RCC 7860 (cell line): ENCODE results near the gene GRIN2C.
"Not testable (repeated sequence)": the region's sequence is repeated elsewhere in the genome, so short reads cannot be mapped to it uniquely, and the experiment has no call there.

Experiments
- DNase-seq: peaks from one replicate; pipeline ENCODE4 v3.0.0-alpha.2; 2015; ENCODE audit warnings: low spot score
- FAIRE-seq: peaks from 2 replicates; lab custom pipeline; 2012; peaks lifted over from hg19 to GRCh38; lab: Jason Lieb, UNC

The GRIN2C gene

DNA sequence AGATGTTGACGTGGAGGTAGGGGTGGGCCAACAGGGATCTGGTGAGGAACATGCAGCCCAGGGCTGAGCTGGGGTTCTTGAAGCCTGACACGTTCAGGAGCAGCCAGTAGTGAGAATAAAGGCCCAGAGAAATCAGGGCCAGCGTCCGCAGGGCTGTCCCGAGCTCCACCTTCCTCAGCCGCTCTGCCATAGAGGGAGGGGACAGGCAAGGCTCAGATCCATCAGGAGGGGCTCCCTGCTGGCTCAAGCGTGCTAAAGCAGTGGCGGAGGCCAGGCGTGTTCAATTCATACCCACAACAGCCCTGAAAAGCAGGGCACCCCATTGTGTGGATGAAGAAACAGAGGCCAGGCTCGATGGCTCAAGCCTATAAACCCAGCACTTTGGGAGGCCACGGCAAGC lies 21.4 kb upstream of the GRIN2C start:
- DNase-seq (no peak), FAIRE-seq (no peak)

DNA sequence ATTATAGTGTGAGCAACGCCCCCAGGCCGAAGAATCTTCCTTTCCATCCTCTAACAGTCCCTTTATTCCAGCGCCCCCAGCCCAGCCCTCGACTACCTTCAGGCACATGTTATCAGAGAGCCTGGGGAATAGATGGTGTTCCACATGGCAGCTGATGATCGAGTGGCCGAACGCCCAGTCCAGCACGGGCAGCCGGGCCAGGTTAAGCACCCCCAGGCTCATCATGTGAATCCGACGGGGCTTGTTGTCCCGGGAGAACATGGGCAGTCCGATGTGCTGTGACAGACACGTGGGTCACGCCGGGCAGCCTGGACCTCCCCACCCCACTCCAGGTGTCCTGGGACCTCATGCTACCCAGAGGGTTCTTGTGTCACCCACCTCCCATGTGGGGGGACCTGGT lies 19.6 kb upstream of the GRIN2C start:
- no peak for FAIRE-seq
- DNase-seq: no peak

DNA sequence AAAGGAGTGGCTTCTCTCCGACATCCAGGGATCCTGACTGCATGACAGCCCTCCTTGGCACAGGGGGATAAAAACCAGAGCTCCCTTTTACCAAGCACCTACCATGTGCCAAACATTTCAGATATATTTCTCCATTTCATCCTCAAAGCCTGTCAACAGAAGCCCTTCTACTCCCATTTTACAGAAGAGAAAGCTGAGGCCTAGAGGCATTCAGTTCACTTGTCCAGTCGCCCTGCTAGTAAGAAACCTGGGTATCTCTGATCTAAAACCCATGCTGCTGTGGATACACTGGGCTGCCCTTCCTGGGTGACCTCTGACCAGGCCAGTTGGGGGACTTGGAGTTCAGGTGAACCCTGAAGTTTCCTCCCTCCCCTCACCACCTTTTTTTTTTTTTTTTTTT lies 19.0 kb upstream of the GRIN2C start:
- FAIRE-seq: no peak
- no peak for DNase-seq

DNA sequence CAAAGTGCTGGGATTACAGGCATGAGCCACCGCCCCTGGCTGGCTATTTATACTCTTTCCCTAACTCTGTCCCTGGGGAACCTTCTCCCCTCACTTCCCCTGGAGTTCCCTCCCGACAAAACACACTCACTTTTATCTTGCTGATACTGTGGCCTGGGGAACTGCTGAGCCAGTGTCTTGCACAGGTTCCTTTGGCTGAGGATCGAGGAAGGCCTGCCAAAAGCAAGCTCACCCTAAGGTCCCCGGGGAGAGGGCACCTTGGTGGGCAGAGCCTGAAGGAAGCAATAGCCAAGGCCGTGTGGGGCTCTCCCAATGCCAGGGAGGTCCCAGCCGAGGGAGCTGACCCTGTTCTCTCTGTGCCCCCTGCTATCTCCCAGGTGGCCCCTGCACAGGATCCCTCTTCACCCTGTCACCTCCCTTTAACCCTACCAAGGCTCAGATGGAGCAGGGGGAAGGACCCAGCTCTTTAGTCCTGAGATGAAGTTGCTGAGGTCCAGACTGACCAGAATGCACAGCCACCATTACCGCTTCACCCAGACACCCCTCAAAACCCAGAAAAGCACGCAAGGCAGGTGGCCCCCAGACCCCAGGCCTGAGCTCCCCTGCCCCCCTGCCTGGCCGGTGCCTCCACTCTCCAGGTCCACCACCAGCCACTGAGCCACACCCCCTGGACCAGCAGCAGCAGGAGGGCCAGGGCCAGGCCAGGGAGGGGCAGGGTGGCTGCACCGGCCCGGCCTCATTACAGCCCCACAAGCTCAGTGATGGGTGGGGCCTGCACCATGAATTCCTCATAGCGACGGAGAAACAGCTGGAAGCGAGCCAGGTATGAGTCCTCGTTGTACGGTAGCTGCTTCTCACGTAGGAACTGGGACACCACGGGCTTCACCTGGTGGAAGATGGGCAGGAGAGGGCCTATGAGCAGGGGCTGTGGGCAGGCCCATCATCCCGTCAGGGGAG lies 18.2 kb upstream of the GRIN2C start:
- no peak for DNase-seq
- no peak for FAIRE-seq

DNA sequence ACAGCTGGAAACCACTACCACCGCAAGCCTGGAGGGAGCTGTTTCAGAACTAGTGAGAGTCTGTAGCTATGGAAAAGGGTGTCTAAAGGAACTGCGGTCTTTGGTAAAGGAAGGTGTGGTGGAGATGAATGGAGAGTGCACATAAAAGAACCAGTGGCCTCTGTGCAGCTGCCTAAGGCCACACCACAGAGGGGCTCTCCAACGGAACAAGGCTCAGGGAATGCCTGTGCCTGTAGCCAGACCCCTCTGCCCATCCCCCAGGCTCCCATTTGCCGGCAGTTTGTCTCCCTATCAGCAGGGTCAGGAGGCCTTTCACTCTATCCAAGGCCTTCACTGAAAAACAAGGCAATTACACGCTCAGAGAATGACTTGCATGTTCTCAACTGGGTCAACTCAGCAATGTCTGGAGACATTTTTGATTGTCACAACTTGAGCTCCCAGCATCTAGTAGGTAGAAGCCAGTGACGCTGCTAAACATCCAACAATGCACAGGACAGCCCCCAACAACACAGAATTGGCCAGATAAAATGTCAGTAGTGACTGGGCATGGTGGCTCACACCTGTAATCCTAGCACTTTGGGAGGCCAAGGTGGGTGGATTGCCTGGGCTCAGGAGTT lies 16.4 kb upstream of the GRIN2C start:
- DNase-seq (no peak), FAIRE-seq (no peak)

DNA sequence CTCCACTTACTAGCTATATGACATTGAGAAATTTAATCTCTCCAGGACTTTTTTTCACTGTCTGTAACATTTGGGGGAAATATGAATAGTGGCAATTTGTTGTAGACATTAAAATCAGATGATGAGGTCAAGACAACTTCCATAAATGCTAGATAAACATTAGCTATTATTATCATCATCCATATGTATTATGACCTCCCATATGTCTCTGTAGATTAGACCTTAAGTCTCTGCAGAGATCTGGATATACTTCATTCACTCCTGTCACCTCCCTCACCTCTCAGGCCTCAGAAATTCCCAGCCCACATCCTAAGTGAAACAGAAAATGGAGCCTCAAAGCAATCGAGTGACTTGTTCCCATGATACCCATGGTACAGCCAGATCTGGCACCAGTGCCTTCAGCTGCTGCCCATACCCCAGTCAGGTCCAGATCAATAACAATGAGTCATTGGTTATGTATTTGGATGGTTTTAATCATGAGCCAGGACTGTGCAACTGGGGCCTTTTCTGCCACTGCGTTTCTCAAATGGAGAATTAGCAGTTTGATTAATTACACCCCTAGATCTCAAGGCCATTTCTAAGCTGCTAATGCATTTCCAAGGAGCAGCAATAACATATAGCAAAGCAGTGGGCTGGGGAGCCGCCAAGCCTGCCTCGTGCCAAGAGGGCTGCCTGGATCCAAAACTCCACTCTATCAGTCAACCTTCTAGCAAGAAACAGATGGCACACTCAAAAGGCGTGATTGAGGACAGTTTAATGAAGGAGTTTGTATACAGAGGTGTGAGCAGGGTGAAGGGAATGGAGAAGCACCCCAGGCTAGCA lies 15.7 kb upstream of the GRIN2C start:
- DNase-seq (no peak), FAIRE-seq (no peak)

DNA sequence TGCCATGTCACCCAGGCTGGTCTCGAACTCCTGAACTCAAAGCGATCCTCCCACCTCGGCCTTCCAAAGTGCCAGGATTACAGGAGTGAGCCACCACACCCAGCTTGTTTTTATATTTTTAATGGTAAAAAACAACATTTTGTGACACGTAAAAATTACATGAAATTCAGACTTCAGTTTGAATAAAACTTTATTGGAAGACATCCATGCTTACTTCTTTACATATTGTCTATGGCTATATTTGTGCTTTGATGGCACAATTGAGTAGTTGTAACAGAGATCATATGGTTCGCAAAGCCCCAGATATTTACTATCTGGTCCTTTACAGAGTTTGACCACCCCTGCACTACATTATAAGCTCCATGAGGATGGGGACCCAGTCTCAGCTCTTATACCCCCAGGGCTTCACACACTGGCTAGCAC lies 14.9 kb upstream of the GRIN2C start:
- FAIRE-seq: no peak
- DNase-seq: no peak

DNA sequence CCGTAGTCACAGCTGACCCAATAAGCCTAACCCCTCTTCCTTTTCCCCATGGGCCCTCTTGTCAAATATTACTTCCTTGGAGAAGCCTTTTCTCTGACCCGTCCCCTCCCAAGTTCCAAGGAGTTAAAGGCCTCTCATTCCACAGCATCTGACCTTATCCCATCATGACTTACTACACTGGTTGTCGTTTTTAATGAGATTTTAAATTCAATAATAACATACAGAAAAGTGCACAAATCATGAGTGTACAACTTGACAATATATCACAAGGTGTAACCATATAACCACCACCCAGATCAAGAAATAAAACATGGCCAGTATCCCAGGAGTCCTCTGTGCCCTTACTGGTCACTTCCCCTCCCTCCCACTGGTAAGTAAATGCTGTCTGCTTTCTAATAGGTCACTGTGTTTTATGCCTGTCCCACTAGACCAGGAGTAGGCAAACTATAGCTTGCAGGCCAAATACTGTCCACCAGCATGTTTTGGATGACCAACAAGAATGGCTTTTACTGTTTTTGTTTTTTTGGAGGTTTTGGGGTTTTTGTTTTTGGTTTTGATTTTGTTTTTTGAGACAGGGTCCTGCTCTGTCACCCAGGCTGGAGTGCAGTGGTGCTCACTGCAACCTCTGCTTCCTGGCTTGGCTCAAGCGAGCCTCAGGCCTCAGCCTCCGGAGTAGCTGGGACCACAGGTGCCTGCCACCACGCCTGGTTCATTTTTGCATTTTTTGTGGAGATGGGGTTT lies 14.4 kb upstream of the GRIN2C start:
- FAIRE-seq (no peak), DNase-seq (peak; percentile 37)

DNA sequence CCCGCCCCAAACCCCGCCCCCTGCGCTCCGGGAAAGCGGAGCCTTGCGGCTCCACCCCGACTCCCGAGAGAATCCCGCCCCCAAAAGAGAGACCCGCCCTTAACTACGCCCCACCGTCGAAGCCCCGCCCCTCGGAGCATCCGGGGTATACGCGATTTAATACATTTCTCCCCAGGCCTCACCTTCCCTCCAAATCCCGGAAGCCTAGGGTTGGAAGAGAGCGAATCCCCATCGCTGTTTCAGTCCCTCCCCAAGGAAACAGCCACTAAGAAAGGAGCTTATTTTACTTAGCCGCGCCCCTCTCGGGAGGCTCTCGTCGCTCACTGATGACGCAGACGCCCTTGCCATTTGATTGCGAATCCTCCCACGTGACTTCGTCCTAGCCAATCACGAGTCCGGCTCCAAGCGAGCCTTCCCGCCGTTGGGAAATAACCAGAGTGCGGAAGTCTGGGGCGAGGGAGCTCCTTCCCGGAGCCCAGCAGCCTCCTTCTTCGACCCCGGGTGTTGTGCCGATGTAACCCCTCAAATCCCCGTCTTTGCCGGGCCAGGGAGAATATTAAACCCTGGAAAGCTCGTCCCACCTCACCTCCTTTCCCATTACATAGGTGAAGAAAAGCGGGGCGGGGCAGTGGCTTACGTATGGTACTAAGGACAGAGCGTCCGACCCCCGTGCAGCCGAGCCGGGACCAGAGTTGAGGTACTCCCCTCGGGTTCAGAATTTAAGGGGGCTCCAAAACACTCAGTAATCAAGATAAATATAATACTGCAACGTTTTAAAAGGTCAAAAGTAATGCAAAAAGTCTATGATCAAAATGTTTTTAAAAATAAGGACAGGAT lies 13.6 kb upstream of the GRIN2C start:
- FAIRE-seq (peak; percentile 92), DNase-seq (peak; percentile 100)

DNA sequence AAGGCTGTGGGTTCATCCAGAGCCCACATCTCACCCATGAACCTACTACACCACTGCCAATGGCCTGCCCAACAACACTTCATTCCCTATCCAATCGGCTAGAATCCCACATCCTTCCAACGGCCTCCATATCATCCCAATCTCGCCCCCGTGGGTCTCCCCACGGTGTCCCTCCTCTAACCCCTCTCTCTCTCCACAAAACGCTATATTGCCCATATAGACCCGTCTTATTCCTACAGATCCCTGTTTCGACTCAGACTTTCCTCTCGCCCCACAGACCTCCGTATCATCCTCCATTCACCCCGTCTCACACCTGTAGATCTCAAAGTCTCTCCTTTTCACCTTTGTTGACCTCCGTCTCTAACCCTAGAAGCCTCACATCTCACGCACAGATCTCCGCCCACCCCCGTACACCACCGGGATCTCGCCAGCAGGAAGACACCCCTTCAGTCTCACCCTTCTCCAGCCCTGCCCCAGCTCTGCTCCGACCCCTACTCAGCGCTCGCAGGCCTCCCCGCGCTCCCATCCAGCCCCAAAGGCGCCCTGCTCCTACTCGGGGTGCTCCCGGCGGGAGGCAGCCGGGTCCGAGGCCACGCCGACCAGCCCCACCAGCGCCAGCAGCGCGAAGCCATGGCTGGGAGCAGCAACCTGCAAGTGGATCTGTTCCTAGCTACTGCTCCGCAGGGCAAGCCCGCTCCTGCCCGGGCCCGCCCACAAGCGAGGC lies 12.8 kb upstream of the GRIN2C start, which contains the start of gene FDXR:
Gene FDXR (minus strand): TSS at position 682 of the 724 bp plus-strand sequence. CDS start 50 bp downstream, at position 632.
- FAIRE-seq (no peak), DNase-seq (no peak)

DNA sequence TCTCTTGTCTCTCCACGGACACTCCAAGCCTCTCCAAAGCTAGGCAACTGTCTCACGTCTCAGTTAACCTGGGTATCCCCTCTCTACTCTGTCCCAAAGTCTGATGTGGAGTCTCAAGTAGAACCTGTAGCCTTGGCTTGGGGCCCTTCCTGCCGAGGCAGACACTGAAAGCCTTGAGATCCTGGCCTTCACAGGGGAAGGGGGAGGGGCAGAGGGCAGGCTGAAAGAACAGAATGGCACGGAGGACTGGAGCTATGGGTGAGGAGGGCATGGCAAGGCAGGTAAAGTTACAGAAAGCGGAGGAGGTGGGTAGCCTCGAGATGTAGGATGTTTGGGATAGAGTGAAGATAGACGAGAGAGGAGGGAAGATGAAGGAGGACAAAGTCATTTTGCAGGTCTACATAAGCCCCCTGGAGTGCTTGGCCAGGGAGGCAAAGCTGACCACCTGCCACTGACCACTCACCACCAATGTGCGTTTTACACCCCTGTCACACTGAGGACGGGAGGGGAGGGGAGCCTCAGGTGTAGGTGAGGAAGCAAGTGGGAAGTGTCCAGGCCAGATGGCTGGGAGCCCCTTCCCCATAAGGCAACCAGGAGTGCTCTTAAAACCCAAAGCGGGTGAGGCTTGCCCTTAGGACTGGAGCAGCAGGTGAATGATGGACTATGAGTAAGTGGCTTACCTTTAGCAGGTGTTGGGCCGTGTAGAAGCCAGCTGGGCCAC lies 11.8 kb upstream of the GRIN2C start:
- FAIRE-seq (no peak), DNase-seq (no peak)

DNA sequence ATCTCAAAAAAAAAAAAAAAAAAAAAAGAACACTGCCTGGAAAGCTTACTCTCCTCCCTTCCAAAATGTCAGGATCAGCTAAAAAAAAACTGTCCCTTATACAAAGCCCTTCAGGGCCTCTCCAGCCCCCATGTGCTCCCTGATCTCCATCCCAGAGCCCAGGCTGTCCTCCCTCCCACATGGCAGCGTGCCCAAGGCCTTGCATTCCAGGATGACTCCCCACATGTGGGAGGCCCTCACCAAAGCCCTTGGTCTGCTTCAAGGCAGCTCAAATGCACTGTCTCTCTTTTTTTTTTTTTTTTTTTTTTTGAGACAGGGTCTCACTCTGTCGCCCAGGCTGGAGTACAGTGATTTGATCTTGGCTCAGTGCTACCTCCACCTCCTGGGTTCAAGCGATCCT lies 10.8 kb upstream of the GRIN2C start:
- peak; percentile 10 for DNase-seq
- no peak for FAIRE-seq

DNA sequence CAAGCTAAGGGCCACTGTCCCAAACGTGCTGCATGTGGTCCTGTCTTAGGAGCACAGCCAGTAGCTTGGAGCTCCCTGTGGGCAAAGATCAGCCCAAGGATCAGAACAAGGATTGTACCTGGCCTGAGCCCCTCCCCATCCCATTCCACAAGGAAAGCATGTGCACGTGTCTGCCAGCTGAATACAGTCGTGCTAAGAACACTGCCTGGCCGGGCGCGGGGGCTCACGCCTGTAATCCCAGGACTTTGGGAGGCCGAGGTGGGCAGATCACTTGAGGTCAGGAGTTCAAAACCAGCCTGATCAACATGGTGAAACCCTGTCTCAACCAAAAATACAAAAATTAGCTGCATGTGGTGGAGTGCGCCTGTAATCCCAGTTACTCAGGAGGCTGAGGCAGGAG lies 10.3 kb upstream of the GRIN2C start:
- DNase-seq, FAIRE-seq: not testable (repeated sequence)

DNA sequence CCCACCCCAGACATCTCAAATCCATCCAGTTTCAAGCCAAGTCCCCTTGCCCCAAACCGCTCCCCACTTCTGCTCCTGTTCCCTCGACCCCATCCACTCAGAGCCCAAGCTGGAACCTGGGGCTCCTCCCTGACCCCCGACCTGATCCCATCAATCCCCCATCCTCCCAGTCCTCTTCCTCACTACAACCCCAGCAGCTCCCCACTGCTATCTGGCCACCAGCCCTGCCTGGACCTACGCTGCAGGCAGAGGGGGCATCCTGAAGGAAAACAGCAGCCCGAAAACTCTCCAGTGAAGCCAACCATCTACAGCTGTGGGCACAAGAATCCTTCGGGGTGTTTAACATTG lies 9.2 kb upstream of the GRIN2C start:
- FAIRE-seq: no peak
- no peak for DNase-seq

DNA sequence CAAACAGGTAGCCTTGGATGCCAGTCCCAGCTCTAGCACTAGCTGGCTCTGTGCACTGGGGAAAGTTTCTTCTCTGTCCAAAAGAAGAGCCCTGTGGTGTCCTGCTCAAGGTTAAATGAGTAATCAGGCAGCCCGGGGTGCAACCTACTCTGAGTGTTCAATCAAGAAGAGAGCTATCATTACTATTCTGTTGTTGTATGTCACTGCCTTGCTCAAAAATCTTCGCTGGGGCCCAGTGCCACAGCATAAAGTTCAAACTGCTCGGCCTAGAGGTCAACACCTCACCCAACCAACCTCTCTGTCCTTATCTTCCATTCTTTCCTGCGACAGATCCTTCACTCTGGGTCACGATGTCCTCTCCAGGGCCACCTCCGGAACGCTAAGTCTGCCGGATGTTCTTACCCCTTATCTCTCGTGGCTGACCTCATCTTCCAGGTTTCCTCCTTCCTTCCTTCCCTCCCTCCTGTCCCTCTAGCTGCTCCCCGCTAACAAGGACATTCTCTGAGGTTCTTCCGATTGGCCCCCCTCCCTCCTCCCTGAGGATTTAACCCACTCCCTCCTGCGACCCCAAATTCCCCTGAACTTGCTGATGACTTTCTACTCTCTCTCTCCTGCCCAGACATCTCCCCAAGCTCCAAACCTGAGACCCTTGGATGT lies 8.7 kb upstream of the GRIN2C start:
- FAIRE-seq: no peak
- DNase-seq: no peak

DNA sequence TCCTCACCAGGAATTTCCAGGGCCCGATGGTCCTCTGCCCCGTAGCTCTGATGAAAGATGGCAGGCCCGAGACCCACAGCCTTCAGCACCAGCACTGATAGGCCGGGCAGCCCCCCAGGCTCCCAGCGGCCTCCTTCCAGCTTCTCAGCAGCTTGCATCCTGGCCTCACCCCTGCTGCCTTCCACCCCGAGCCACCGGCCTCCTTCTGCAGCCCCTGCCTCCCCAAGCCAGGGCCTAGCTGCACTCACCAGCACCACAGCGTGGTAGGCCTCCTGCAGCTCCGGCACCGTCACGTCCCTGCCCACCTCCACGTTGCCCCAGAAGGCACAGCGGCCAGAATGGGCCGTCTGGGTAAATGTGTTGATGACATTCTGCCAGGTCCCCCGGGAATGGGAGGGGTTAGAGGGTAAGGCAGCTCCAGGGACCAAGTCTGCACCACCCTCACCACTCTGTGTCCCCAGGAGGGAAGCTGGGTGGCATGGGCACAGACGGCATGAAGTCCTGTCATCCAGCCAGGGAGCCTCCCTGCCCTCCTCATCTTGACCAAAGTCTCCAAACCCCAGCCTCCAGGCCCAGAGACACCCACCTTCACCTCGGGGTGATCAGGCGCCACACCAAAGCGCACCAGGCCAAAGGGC lies 6.6 kb upstream of the GRIN2C start:
- DNase-seq (no peak), FAIRE-seq (no peak)

DNA sequence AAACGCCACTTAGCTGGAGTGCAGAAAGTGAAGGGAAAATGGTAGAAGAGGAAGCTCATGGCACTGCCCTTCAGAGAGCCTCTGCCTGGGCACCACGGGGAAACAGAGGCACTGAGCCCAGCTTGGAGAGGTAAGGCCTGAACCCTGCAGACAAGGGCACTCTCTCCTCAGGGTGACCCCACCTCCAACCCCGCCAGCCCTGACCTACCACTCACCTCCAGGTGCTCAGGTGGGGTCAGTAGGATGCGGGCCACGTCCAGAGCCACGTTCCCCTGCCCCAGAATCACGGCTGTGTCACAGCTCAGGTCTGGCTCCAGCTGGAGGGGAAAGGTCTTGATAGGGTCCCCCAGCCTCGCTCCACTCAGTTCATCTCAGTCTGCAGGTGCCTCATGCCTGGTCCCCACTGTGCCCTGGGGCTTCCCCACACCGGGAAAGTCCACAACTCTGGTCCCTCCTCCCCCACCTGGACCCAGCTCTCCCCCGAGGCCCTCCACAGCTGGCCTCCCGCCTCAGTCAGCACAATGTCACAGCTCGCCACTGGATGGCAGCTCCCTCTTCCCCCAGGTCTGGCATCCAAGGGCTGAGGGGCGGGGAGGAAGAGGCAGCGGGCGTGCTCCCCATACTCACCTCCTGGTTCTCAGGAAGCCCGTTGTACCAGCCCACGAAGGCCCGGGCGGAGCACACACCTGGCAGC lies 6.0 kb upstream of the GRIN2C start:
- no peak for DNase-seq
- no peak for FAIRE-seq
